ENCODE measurements around the gene MAGEC3. TPM values are rescaled to one million over a fixed set of nuclear protein-coding genes. Genes with fewer than 3 reads are reported as not detected.

MAGEC3 gene
- total and polyA plus RNA-seq, 2 experiments from 2014 or later, result not detected

GRCh38 chrX:141832247-141832646, 5.9 kb upstream of the MAGEC3 start:
- Mint-ChIP-seq H3K27ac (no peak overlapping the region), H3K36me3 (ENCODE audit: low read depth) (no peaks in the 10 kb centered on the region), H3K4me1 (no peaks in the 10 kb centered on the region), H3K9me3 (no peaks in the 10 kb centered on the region), H3K27me3 (ENCODE audit: insufficient read depth, low read depth, poor library complexity) (no peaks in the 10 kb centered on the region), H3K4me3 (no peak overlapping the region)
- H3K9me2 ChIP-seq (ENCODE audit: insufficient read depth), result no peaks in the 10 kb centered on the region
- no peaks in the 10 kb centered on the region for H3F3A ChIP-seq (replicated peaks; ENCODE audit: low read depth)
- H3K4me1 ChIP-seq (ENCODE audit: insufficient read depth), result no peaks in the 10 kb centered on the region
- TF ChIP-seq ZNF462 (CRISPR knock-in tag; IDR thresholded peaks at IDR 0.05) (no peak), ETS1 (IDR thresholded peaks at IDR 0.05) (no peak), STAT1 (IDR thresholded peaks at IDR 0.05; ENCODE audit: unreplicated experiment) (no peak), NANOG (IDR thresholded peaks at IDR 0.05; ENCODE audit: borderline replicate concordance) (no peak), ZNF331 (CRISPR knock-in tag; IDR thresholded peaks at IDR 0.05; ENCODE audit: low read depth) (no peak), POLR2AphosphoS5 (IDR thresholded peaks at IDR 0.05; ENCODE audit: low read depth) (no peak)
- H3K27ac ChIP-seq (ENCODE audit: low read depth), result no peak overlapping the region
- no peak overlapping the region for H3K4me3 ChIP-seq
- DNase-seq (ENCODE audit: low spot score), result no peak
- H3K27me3 ChIP-seq (ENCODE audit: insufficient read depth), result no peaks in the 10 kb centered on the region
- no peak overlapping the region for H3K4me2 ChIP-seq
- no peak overlapping the region for H2AFZ ChIP-seq
- ATAC-seq, result no peak
- H3K36me3 ChIP-seq (ENCODE audit: insufficient read depth), result no peaks in the 10 kb centered on the region
- H3K79me2 ChIP-seq (replicated peaks; ENCODE audit: insufficient read depth), result no peaks in the 10 kb centered on the region
- H4K20me1 ChIP-seq (replicated peaks; ENCODE audit: insufficient read depth), result no peaks in the 10 kb centered on the region

GRCh38 chrX:141839856-141840255, 1.7 kb downstream of the MAGEC3 start:
- no peak overlapping the region for H3K4me3 Mint-ChIP-seq
- Histone ChIP-seq H3K4me1 (ENCODE audit: insufficient read depth) (no peaks in the 10 kb centered on the region), H3K4me2 (no peak overlapping the region), H3K4me3 (no peak overlapping the region), H3F3A (replicated peaks; ENCODE audit: low read depth) (no peaks in the 10 kb centered on the region), H3K27ac (ENCODE audit: low read depth) (no peak overlapping the region), H3K36me3 (ENCODE audit: insufficient read depth) (no peaks in the 10 kb centered on the region), H3K79me2 (replicated peaks; ENCODE audit: insufficient read depth) (no peaks in the 10 kb centered on the region), H3K9me2 (ENCODE audit: insufficient read depth) (no peaks in the 10 kb centered on the region), H4K20me1 (replicated peaks; ENCODE audit: insufficient read depth) (no peaks in the 10 kb centered on the region), H2AFZ (no peak overlapping the region), H3K27me3 (ENCODE audit: insufficient read depth) (no peaks in the 10 kb centered on the region)
- ATAC-seq, result no peak
- H3K9me3 Mint-ChIP-seq, result no peaks in the 10 kb centered on the region
- H3K4me1 Mint-ChIP-seq, result no peaks in the 10 kb centered on the region
- H3K36me3 Mint-ChIP-seq (ENCODE audit: low read depth), result no peaks in the 10 kb centered on the region
- no peak for DNase-seq (ENCODE audit: low spot score)
- no peak overlapping the region for H3K27ac Mint-ChIP-seq
- no peaks in the 10 kb centered on the region for H3K27me3 Mint-ChIP-seq (ENCODE audit: insufficient read depth, low read depth, poor library complexity)
- TF ChIP-seq CREB1 (CRISPR knock-in tag; IDR thresholded peaks at IDR 0.05; ENCODE audit: low read depth) (no peak), JUNB (IDR thresholded peaks at IDR 0.05; ENCODE audit: unreplicated experiment) (no peak), POLR2AphosphoS5 (IDR thresholded peaks at IDR 0.05; ENCODE audit: low read depth) (no peak), ZNF114 (CRISPR knock-in tag; IDR thresholded peaks at IDR 0.05) (no peak), ETS1 (IDR thresholded peaks at IDR 0.05) (no peak), EZH2 (IDR thresholded peaks at IDR 0.05; ENCODE audit: low read depth, unreplicated experiment) (no peak), EZH2phosphoT487 (IDR thresholded peaks at IDR 0.05; ENCODE audit: unreplicated experiment) (no peak), ZNF331 (CRISPR knock-in tag; IDR thresholded peaks at IDR 0.05; ENCODE audit: low read depth) (no peak)
